GM12878 (cell line): ENCODE results near the gene ANKRD11. TPM values are rescaled to one million over a fixed set of nuclear protein-coding genes. Genes with fewer than 3 reads are reported as not detected.

Source experiments
- ATAC-seq: fragments of 200-7000 bp; cut with Tn5 transposase; 3 replicates; pipeline ENCODE4 v1.9.1; 2020; ENCODE audit warnings: mild to moderate bottlenecking, moderate library complexity
- BruUV-seq: library from RNA; stranded (reverse); fragments of 400-500 nt; replicated peaks from 2 replicates; lab custom pipeline; 2021; lab: Mats Ljungman, UMichigan
- CTCF ChIA-PET: fragments of 300-600 bp; sonication (Branson Sonifier 250); formaldehyde crosslinking; extraction: SDS; loops from one replicate; lab custom pipeline; 2021; ENCODE audit warnings: inconsistent platforms; lab: Yijun Ruan, JAX
- POLR2A ChIA-PET: fragments of 350-600 bp; formaldehyde crosslinking; extraction: SDS; loops from one replicate; lab custom pipeline; 2021; ENCODE audit warnings: inconsistent platforms; lab: Charles Lee
- RAD21 ChIA-PET: fragments of 300-600 bp; sonication (Branson Sonifier 250); formaldehyde crosslinking; loops from one replicate; lab custom pipeline; 2023; ENCODE audit warnings: antibody characterized with exemption; ENCODE audit not compliant: unreplicated experiment; lab: Charles Lee
- SMC1A ChIA-PET: fragments of 300-600 bp; sonication (Branson Sonifier 250); formaldehyde crosslinking; loops from one replicate; lab custom pipeline; 2023; ENCODE audit not compliant: unreplicated experiment, uncharacterized antibody; lab: Charles Lee
- DNase-seq: peaks from one replicate; pipeline ENCODE4 v3.0.0-alpha.2; 2011; ENCODE audit warnings: low read depth, low spot score
- FAIRE-seq: peaks from 3 replicates; lab custom pipeline; 2011; peaks lifted over from hg19 to GRCh38; lab: Jason Lieb, UNC
- H2AFZ ChIP-seq: 2 replicates; pipeline ENCODE4 v1.6.0; 2011; ENCODE audit warnings: low read depth, low read length, control low read depth; ENCODE audit not compliant: control insufficient read depth
- H3K27ac ChIP-seq: 2 replicates; pipeline ENCODE4 v1.5.1; 2011; ENCODE audit warnings: control low read depth; ENCODE audit not compliant: control insufficient read depth, insufficient read depth
- H3K27me3 ChIP-seq, 2 experiments: replicated peaks in 1 of 2; 2 replicates each; pipeline versions ENCODE4 v1.6.0 to v1.6.1; 2011; ENCODE audit warnings: low read length in 1 of 2; ENCODE audit not compliant: control insufficient read depth in 2 of 2, insufficient read depth in 2 of 2
- H3K36me3 ChIP-seq, 2 experiments: 2 replicates each; pipeline ENCODE4 v1.5.1; 2011; ENCODE audit warnings: low read length in 1 of 2; ENCODE audit not compliant: control insufficient read depth in 2 of 2, insufficient read depth in 2 of 2
- H3K4me1 ChIP-seq: 2 replicates; pipeline ENCODE4 v1.6.1; 2011; ENCODE audit warnings: mild to moderate bottlenecking, low read length, moderate library complexity, mixed read lengths; ENCODE audit not compliant: control insufficient read depth, insufficient read depth
- H3K4me2 ChIP-seq: 2 replicates; pipeline ENCODE4 v1.6.0; 2011; ENCODE audit warnings: control low read depth; ENCODE audit not compliant: control insufficient read depth, insufficient read depth
- H3K4me3 ChIP-seq: fragments of 200-600 bp; sonication (generic); 2 replicates; pipeline ENCODE4 v1.5.1; 2016
- H3K79me2 ChIP-seq: 2 replicates; pipeline ENCODE4 v1.6.0; 2011; ENCODE audit warnings: low read length; ENCODE audit not compliant: control insufficient read depth, insufficient read depth
- H3K9ac ChIP-seq: 2 replicates; pipeline ENCODE4 v1.8.0; 2011; ENCODE audit warnings: low read length, control low read depth, mixed read lengths; ENCODE audit not compliant: control insufficient read depth, insufficient read depth
- H3K9me3 ChIP-seq: replicated peaks from 3 replicates; pipeline ENCODE4 v1.5.1; 2011; ENCODE audit warnings: mild to moderate bottlenecking, low read length; ENCODE audit not compliant: control insufficient read depth, insufficient read depth
- H4K20me1 ChIP-seq: 2 replicates; pipeline ENCODE4 v1.6.0; 2011; ENCODE audit not compliant: control insufficient read depth, insufficient read depth
- EGR1 ChIP-seq, 2 experiments: IDR thresholded peaks; 1 replicate in 1 of 2; 2 replicates in 1 of 2; pipeline ENCODE4 v1.6.1; 2011 to 2012; ENCODE audit warnings: low read depth in 2 of 2, low read length in 2 of 2, borderline replicate concordance in 1 of 2, mild to moderate bottlenecking in 1 of 2, moderate library complexity in 1 of 2
- ELK1 ChIP-seq: IDR thresholded peaks from 2 replicates; pipeline ENCODE4 v1.6.1; 2012; ENCODE audit warnings: low read depth, low read length, improper control_type of control experiment
- HDAC6 ChIP-seq: fragments of 200-600 bp; sonication (generic); IDR thresholded peaks from one replicate; pipeline ENCODE4 v1.8.0; 2017; ENCODE audit warnings: antibody characterized with exemption; ENCODE audit not compliant: unreplicated experiment
- IRF4 ChIP-seq: IDR thresholded peaks from 2 replicates; pipeline ENCODE4 v1.6.1; 2011; ENCODE audit warnings: low read depth, low read length
- LARP7 ChIP-seq: fragments of 450-650 bp; IDR thresholded peaks from 2 replicates; pipeline ENCODE4 v1.6.1; 2017; ENCODE audit warnings: mild to moderate bottlenecking
- MYC ChIP-seq: IDR thresholded peaks from 2 replicates; pipeline ENCODE4 v1.6.1; 2011; ENCODE audit warnings: mild to moderate bottlenecking, low read length, moderate library complexity, inconsistent platforms; ENCODE audit not compliant: insufficient read depth, insufficient replicate concordance, insufficient read length, severe bottlenecking
- PML ChIP-seq: IDR thresholded peaks from 2 replicates; pipeline ENCODE4 v1.6.1; 2012; ENCODE audit warnings: low read length, inconsistent platforms
- SMC3 ChIP-seq: IDR thresholded peaks from 2 replicates; pipeline ENCODE4 v1.6.1; 2011; ENCODE audit warnings: low read length, improper control_type of control experiment, borderline replicate concordance
- SUPT20H ChIP-seq: IDR thresholded peaks from 2 replicates; pipeline ENCODE4 v1.6.1; 2011; ENCODE audit warnings: low read depth, mild to moderate bottlenecking, low read length, moderate library complexity, borderline replicate concordance; ENCODE audit not compliant: control insufficient read depth
- YY1 ChIP-seq: IDR thresholded peaks from 2 replicates; pipeline ENCODE4 v1.6.1; 2011; ENCODE audit warnings: low read depth, mild to moderate bottlenecking, low read length
- ZBED1 ChIP-seq: IDR thresholded peaks from 2 replicates; pipeline ENCODE4 v1.6.1; 2016; ENCODE audit warnings: borderline replicate concordance
- WGBS: methylation state at CpG from one replicate; pipeline ENCODE4 v1.1.6; 2016; ENCODE audit warnings: low lambda C conversion rate; ENCODE audit not compliant: insufficient replicate concordance, insufficient coverage; ENCODE audit errors: missing lambda C conversion rate; 5-methylcytosine and 5-hydroxymethylcytosine counted together
- in situ Hi-C: fragments of 300-500 bp; cut with MboI; formaldehyde crosslinking; loops from 9 replicates; pipeline ENCODE4 v1.14.3; 2018; ENCODE audit warnings: mixed read lengths
- intact Hi-C: fragments of 100-400 bp; cut with micrococcal nuclease; formaldehyde crosslinking; loops from one replicate; pipeline ENCODE4 v1.14.2; 2022; ENCODE audit not compliant: unreplicated experiment
- polyA plus RNA-seq, 11 experiments: library from polyadenylated mRNA; depleted of rRNA in 4 of 11; unstranded in 6 of 11; stranded (reverse) in 5 of 11; fragments of >200 nt; fragmentation: Nextera tagmentation in 4 of 11; fragmentation: Illumina TruSeq in 1 of 11; extraction: Ambion mirVana in 4 of 11; extraction: Trizol in 1 of 11; gene quantifications; 1 replicate in 1 of 11; 2 replicates in 10 of 11; pipeline versions ENCODE4 v1.2.1 to v1.2.3, GENCODE V29; 2011 to 2016; ENCODE audit warnings: inconsistent platforms in 2 of 11, missing spikeins in 2 of 11, low read depth in 1 of 11
- total RNA-seq, 4 experiments: library from RNA; depleted of rRNA in 3 of 4; stranded (reverse); fragments of >200 nt in 3 of 4; fragmentation: Illumina TruSeq in 1 of 4; extraction: Trizol in 1 of 4; gene quantifications; 2 replicates each; pipeline versions ENCODE4 v1.2.1 to v1.2.3, GENCODE V29; 2013 to 2021
- TF ChIP-seq, protein P1 (sequence below): fragments of 450-650 bp; formaldehyde crosslinking; IDR thresholded peaks from 2 replicates; pipeline ENCODE4 v1.4.0; 2020; ENCODE audit warnings: mild to moderate bottlenecking, moderate library complexity

ANKRD11 gene
- total and polyA plus RNA-seq, 10 of the 15 experiments (the other 5 are each of a cell fraction or from before 2014, with no cell fraction given): 5.1 to 103 (median 27.4) TPM

DNA sequence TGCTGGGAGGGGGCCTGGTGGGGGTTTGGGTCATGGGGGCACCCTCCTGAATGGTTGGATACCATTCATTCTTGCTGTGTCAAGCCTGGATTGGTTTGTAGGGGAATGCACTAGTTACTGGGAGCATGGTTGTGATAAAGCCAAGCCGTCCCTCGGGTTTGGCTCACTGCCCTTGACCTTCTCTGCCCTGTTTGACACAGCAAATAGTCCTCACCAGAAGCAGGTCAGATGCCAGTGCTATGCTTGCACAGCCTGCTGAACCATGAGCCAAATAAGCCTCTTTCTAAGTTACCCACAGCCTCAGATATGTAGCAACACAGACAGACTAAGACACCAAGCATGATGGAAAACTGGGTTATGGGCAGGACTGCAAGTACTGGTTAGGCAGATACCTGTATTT lies 258.3 kb downstream of the ANKRD11 start:
- Histone ChIP-seq H3K27ac (no peak overlapping the region), H3K36me3 (peaks cover under 1 to 7% of the 10 kb centered on the region in 2 experiments), H3K9me3 (peaks cover 12% of the 10 kb centered on the region; the same call in 2 of the 3 replicates), H4K20me1 (no peaks in the 10 kb centered on the region), H3K4me2 (no peak overlapping the region), H2AFZ (no peak overlapping the region), H3K4me1 (no peaks in the 10 kb centered on the region), H3K27me3 (no peaks in the 10 kb centered on the region), H3K9ac (no peak overlapping the region), H3K79me2 (no peaks in the 10 kb centered on the region), H3K4me3 (no peak overlapping the region)
- FAIRE-seq (no peak), ATAC-seq (no peak), DNase-seq (no peak)
- in situ Hi-C loops (no loop called here), intact Hi-C loops (no loop called here)
- POLR2A ChIA-PET: no interaction called here
- no TSS peak for BruUV-seq
- RAD21 ChIA-PET: no interaction called here
- 95% methylated on average over 2 of the region's 2 CpGs for WGBS
- CTCF ChIA-PET: no interaction called here
- TF ChIP-seq SUPT20H: no peak
- TF ChIP-seq YY1: no peak
- TF ChIP-seq IRF4: no peak
- no peak for TF ChIP-seq SMC3
- TF ChIP-seq HDAC6: no peak
- TF ChIP-seq EGR1 (IDR thresholded peaks at IDR 0.05; ENCODE audit: borderline replicate concordance in 1 of 2, low read depth in 2 of 2, low read length in 2 of 2): no peak
- TF ChIP-seq ZBED1: no peak
- no peak for TF ChIP-seq PML
- no peak for TF ChIP-seq MYC
- TF ChIP-seq, protein P1, sequence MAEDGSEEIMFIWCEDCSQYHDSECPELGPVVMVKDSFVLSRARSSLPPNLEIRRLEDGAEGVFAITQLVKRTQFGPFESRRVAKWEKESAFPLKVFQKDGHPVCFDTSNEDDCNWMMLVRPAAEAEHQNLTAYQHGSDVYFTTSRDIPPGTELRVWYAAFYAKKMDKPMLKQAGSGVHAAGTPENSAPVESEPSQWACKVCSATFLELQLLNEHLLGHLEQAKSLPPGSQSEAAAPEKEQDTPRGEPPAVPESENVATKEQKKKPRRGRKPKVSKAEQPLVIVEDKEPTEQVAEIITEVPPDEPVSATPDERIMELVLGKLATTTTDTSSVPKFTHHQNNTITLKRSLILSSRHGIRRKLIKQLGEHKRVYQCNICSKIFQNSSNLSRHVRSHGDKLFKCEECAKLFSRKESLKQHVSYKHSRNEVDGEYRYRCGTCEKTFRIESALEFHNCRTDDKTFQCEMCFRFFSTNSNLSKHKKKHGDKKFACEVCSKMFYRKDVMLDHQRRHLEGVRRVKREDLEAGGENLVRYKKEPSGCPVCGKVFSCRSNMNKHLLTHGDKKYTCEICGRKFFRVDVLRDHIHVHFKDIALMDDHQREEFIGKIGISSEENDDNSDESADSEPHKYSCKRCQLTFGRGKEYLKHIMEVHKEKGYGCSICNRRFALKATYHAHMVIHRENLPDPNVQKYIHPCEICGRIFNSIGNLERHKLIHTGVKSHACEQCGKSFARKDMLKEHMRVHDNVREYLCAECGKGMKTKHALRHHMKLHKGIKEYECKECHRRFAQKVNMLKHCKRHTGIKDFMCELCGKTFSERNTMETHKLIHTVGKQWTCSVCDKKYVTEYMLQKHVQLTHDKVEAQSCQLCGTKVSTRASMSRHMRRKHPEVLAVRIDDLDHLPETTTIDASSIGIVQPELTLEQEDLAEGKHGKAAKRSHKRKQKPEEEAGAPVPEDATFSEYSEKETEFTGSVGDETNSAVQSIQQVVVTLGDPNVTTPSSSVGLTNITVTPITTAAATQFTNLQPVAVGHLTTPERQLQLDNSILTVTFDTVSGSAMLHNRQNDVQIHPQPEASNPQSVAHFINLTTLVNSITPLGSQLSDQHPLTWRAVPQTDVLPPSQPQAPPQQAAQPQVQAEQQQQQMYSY: no peak
- no peak for TF ChIP-seq ELK1
- no peak for TF ChIP-seq LARP7
- SMC1A ChIA-PET: no interaction called here
